PC-3 (cell line): ENCODE results near the gene FTL.

Experiments
- EZH2 ChIP-seq: fragments of 300-600 bp; sonication (generic); IDR thresholded peaks from one replicate; pipeline ENCODE4 v1.6.1; 2017; ENCODE audit warnings: antibody characterized with exemption, mild to moderate bottlenecking, low read length; ENCODE audit not compliant: unreplicated experiment
- EZH2phosphoT487 ChIP-seq: fragments of 300-600 bp; sonication (generic); IDR thresholded peaks from 2 replicates; pipeline ENCODE4 v1.6.1; 2018; ENCODE audit warnings: mild to moderate bottlenecking, antibody characterized with exemption, low read length, borderline replicate concordance
- TF ChIP-seq, protein P1 (sequence below): fragments of 300-600 bp; sonication (generic); conservative IDR thresholded peaks from 2 replicates; pipeline ENCODE4 v1.5.1; 2017; ENCODE audit warnings: antibody characterized with exemption, low read depth, mild to moderate bottlenecking, low read length

DNA sequence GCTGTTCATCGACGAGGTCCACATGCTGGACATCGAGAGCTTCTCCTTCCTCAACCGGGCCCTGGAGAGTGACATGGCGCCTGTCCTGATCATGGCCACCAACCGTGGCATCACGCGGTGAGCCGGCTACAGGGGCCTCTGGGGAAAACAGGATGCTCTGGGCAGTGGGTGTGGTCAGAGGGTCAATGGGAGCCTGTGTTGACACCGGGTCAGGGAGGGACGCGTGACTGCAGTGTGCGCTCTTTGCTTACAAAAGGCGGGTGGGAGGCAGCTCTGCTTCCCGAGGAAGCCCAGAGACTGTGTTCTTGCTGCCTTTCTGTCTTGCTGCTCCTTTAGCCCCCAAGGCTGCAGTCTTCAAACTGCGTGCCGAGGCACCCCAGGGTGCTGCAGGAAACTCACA is 46.1 kb downstream of the FTL start:
- TF ChIP-seq, protein P1, sequence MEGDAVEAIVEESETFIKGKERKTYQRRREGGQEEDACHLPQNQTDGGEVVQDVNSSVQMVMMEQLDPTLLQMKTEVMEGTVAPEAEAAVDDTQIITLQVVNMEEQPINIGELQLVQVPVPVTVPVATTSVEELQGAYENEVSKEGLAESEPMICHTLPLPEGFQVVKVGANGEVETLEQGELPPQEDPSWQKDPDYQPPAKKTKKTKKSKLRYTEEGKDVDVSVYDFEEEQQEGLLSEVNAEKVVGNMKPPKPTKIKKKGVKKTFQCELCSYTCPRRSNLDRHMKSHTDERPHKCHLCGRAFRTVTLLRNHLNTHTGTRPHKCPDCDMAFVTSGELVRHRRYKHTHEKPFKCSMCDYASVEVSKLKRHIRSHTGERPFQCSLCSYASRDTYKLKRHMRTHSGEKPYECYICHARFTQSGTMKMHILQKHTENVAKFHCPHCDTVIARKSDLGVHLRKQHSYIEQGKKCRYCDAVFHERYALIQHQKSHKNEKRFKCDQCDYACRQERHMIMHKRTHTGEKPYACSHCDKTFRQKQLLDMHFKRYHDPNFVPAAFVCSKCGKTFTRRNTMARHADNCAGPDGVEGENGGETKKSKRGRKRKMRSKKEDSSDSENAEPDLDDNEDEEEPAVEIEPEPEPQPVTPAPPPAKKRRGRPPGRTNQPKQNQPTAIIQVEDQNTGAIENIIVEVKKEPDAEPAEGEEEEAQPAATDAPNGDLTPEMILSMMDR = no peak
- TF ChIP-seq EZH2 (no peak), EZH2phosphoT487 (no peak)
